ACC112 (cell line): ENCODE data around the gene MALRD1.

Experiments
- H2AFZ ChIP-seq: fragments of 200-600 bp; sonication (generic); one replicate; pipeline ENCODE4 v1.6.0; 2017; ENCODE audit warnings: antibody characterized with exemption, low read length; ENCODE audit not compliant: unreplicated experiment
- H3K27ac ChIP-seq: fragments of 200-600 bp; sonication (generic); 2 replicates; pipeline ENCODE4 v1.5.1; 2014; ENCODE audit warnings: low read depth, mild to moderate bottlenecking, antibody characterized with exemption, low read length, moderate library complexity
- H3K27me3 ChIP-seq: fragments of 200-600 bp; sonication (generic); 2 replicates; pipeline ENCODE4 v1.6.1; 2014; ENCODE audit warnings: mild to moderate bottlenecking, antibody characterized with exemption, low read length, moderate library complexity, mixed read lengths; ENCODE audit not compliant: insufficient read depth
- H3K36me3 ChIP-seq: fragments of 200-600 bp; sonication (generic); 2 replicates; pipeline ENCODE4 v1.6.1; 2016; ENCODE audit warnings: mild to moderate bottlenecking, antibody characterized with exemption, low read length, moderate library complexity, mixed read lengths; ENCODE audit not compliant: insufficient read depth
- H3K4me1 ChIP-seq: fragments of 200-600 bp; sonication (generic); one replicate; pipeline ENCODE4 v1.6.1; 2016; ENCODE audit warnings: low read length, mixed read lengths; ENCODE audit not compliant: insufficient read depth, unreplicated experiment, control insufficient read depth
- H3K4me3 ChIP-seq: fragments of 200-600 bp; sonication (generic); 2 replicates; pipeline ENCODE4 v1.5.1; 2014; ENCODE audit warnings: mild to moderate bottlenecking, low read depth, low read length
- H3K79me2 ChIP-seq: fragments of 200-600 bp; sonication (generic); one replicate; pipeline ENCODE4 v1.6.0; 2016; ENCODE audit warnings: low read length; ENCODE audit not compliant: control insufficient read depth, unreplicated experiment, insufficient read depth

The MALRD1 gene

DNA sequence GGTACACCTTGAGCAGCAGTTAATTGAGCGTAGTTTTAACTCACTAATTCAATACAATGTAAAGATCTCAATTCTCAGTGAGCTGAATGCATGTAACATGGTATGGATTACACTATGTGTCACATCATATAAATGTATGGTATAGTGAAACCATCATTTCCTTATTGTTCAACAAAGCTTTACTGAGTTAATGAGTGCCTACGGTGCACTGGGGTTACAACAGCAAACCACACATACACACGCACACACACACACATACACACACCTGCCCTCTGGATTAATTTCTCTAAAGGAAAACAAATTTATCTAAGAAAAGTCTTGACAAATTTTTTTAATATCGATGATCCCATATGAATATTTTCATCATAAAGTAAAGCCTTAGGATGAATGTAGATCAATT, 369.1 kb downstream of the MALRD1 start:
- Histone ChIP-seq H3K4me3 (no peak overlapping the region), H3K27ac (no peak overlapping the region), H3K27me3 (no peaks in the 10 kb centered on the region; the same call in 1 of the 2 replicates), H3K36me3 (no peaks in the 10 kb centered on the region), H2AFZ (no peak overlapping the region), H3K79me2 (no peaks in the 10 kb centered on the region), H3K4me1 (no peaks in the 10 kb centered on the region)

DNA sequence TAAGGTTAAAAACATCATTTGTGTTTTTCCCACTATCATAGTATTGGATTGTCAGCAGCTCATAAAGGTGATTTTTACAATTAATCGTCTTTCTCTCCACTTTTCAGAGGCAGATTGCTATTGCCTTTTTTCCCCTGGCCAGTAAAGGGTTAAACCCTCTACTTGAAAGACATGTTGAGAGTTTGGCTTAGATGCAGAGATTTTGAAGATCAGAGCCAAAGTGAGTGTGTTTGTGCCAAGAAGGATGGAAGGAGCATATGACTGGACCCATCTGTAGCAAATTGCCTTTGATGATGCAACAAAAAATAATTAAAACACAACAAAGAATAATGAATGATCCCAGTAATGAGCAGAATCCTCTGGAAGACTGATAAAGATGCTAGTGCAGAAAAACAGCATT, 373.1 kb downstream of the MALRD1 start:
- H3K79me2 ChIP-seq, result no peaks in the 10 kb centered on the region
- H3K36me3 ChIP-seq, result no peaks in the 10 kb centered on the region
- no peak overlapping the region for H2AFZ ChIP-seq
- H3K4me3 ChIP-seq, result no peak overlapping the region
- no peaks in the 10 kb centered on the region; the same call in 1 of the 2 replicates for H3K27me3 ChIP-seq
- H3K27ac ChIP-seq, result no peak overlapping the region
- H3K4me1 ChIP-seq, result no peaks in the 10 kb centered on the region

DNA sequence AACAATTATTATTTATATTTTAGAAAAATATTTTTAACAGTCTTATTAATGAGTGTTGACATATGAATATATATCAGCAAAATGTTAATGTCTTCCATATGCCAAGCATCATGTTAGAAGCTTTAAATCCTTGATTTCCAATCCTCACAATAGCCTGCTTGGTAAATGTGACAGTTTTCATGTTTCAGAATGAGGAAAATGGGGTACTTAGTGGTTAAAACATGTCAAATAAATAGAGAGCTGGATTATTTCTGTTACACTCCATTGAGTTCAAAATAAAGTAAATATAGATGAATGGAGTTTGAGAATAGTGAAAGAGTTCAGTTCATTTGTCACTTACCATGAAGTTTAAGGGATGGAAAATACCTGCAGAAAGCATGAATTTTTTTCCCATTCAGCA, 377.4 kb downstream of the MALRD1 start:
- Histone ChIP-seq H3K27ac (no peak overlapping the region), H3K79me2 (no peaks in the 10 kb centered on the region), H3K36me3 (no peaks in the 10 kb centered on the region), H3K27me3 (no peaks in the 10 kb centered on the region; the same call in 1 of the 2 replicates), H3K4me3 (no peak overlapping the region), H3K4me1 (no peaks in the 10 kb centered on the region), H2AFZ (no peak overlapping the region)

DNA sequence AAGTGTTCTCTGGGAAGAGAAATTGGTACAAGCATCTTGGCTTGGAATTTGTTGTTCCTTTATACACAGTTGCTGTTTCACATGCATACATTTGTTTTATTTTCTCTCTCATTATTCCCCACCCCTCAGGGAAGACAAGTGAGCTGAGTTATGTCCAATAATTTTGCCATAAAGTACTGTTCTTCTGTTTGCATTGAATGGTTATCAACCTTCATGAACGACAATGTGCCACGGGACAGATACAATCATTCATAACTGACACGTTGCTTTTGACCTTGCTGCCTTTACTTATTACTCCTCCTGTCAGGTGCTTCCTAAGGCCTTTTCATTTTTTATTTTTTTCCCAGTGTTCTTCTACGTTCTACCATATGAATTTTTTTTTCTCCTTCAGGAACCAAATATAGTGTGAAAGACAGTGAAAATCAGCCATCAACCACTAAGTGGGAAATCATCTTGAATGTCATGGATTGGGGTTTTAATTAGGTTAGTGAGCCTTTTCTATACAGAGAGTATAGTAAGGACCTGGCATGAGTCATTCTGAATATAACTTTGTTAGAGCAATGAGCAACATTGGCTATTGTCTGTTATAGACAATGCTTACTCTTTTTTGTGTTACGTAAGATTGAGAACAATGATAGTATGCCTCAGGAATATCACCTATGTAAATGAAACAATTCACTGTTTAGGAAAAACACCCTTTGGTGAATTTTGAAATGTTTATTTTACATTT, 383.2 kb downstream of the MALRD1 start:
- Histone ChIP-seq H3K79me2 (no peaks in the 10 kb centered on the region), H3K36me3 (no peaks in the 10 kb centered on the region)

DNA sequence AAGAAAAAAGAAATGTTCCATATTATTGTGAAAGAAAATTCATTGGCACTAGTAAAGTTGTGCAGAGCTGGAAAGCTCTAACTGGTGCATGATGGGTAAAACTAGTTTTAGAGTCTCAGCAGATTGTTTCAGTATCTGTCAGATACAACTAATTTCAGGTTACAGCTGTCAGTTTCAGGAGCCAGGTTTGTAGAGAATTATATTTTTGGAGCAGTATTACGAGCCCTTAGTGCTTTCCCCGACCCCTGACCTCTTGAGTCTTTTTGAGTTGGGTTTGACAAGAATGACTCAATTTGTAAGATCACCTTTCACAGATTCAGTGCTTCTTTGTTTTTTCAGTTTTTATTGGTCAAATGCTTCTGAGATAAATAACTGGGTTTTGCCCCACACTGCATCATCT, 401.3 kb downstream of the MALRD1 start:
- Histone ChIP-seq H3K27me3 (no peaks in the 10 kb centered on the region), H3K4me3 (no peak overlapping the region), H2AFZ (no peak overlapping the region), H3K79me2 (no peaks in the 10 kb centered on the region), H3K36me3 (no peaks in the 10 kb centered on the region), H3K4me1 (no peaks in the 10 kb centered on the region), H3K27ac (no peak overlapping the region)

More for the DNA sequence above, 383.2 kb downstream of the MALRD1 start:
- Histone ChIP-seq H3K4me1 (no peaks in the 10 kb centered on the region), H2AFZ (no peak overlapping the region), H3K4me3 (no peak overlapping the region), H3K27me3 (no peaks in the 10 kb centered on the region), H3K27ac (no peak overlapping the region)

DNA sequence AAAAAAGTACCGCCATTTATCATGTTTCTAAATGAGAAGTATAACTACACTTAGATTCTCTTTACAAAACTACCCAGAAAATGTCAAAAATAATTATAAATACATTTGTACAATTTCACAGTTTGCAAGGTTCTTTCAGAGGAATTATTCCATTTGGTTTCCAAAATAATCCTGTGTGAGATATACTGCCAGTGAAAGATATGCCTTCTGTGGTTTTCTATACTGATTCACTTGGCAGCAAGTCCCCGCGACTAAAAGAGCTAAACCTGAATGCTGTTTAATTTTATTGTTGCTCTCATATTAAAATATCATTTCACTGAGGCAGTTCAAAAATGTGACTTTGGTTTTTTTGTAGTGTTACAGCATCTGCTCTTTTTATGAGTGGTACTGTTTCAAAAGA, 402.8 kb downstream of the MALRD1 start:
- Histone ChIP-seq H3K27me3 (no peaks in the 10 kb centered on the region), H3K4me3 (no peak overlapping the region), H3K79me2 (no peaks in the 10 kb centered on the region), H2AFZ (no peak overlapping the region), H3K4me1 (no peaks in the 10 kb centered on the region), H3K27ac (no peak overlapping the region), H3K36me3 (no peaks in the 10 kb centered on the region)

DNA sequence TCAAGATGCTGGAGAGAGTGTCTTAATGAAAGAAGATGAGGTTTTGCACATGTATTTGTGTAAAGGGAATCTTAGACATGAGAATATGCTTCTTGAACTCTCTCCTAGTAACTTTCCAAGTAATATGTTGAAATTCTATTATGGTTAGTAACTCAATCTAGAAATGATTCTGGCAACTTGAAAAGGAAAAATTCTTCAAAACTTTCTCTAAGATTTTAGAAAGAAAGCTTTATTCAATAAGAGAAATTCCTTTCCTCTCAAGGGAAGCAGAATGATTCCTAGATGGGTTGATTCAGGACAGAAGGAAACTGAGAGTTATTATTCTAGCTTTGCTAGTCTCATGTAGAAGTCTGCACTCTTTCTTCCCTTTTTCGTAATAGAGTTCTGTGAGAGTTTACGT, 403.3 kb downstream of the MALRD1 start:
- H3K36me3 ChIP-seq, result no peaks in the 10 kb centered on the region
- H3K4me3 ChIP-seq, result no peak overlapping the region
- H3K4me1 ChIP-seq, result no peaks in the 10 kb centered on the region
- peaks cover 1% of the 10 kb centered on the region; the same call in 1 of the 2 replicates for H3K27me3 ChIP-seq
- no peaks in the 10 kb centered on the region for H3K79me2 ChIP-seq
- H2AFZ ChIP-seq, result no peak overlapping the region
- H3K27ac ChIP-seq, result no peak overlapping the region

DNA sequence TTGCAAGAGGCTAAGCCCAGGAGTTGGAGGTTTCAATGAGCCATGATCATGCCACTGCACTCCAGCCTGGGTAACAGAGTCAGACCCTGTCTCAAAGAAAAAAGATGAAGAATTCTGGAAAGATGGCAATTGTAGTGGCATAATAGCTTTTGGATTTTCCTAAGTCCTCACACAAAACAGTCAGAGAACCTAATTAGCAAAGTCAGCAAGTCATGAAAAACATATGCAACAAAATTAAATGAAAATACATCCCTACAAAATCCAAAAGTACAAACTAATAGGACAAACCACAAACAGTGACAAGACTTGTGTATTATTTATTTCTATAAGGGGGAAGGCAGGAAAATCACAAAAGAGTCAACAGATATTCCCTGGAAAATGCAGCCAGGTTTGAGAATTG, 405.4 kb downstream of the MALRD1 start:
- Histone ChIP-seq H2AFZ (no peak overlapping the region), H3K27ac (no peak overlapping the region), H3K4me1 (no peaks in the 10 kb centered on the region), H3K4me3 (no peak overlapping the region), H3K79me2 (no peaks in the 10 kb centered on the region), H3K36me3 (no peaks in the 10 kb centered on the region), H3K27me3 (peaks cover 5% of the 10 kb centered on the region; the same call in 1 of the 2 replicates)

DNA sequence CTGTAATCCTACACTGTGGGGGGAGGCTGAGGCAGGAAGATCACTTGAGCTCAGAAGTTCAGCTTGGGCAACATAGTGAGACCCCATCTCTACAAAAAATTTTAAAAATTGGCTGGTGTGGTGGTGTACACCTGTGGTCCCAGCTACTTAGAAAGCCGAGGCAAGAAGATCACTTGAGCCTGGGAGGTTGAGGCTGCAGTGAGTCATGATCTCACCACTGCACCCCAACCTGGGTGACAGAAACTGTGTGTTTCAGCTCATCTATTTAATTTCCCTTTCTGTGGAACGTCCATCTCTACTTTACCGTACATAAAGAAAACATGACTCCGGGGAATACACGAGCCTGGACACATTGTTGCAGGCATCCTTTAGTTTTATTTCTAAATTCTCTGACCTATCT, 413.0 kb downstream of the MALRD1 start:
- H3K27me3 ChIP-seq, result peaks cover 5% of the 10 kb centered on the region; the same call in 1 of the 2 replicates
- H3K79me2 ChIP-seq, result no peaks in the 10 kb centered on the region
- no peaks in the 10 kb centered on the region for H3K36me3 ChIP-seq
- H3K4me3 ChIP-seq, result no peak overlapping the region
- no peaks in the 10 kb centered on the region for H3K4me1 ChIP-seq
- no peak overlapping the region for H3K27ac ChIP-seq
- H2AFZ ChIP-seq, result no peak overlapping the region

DNA sequence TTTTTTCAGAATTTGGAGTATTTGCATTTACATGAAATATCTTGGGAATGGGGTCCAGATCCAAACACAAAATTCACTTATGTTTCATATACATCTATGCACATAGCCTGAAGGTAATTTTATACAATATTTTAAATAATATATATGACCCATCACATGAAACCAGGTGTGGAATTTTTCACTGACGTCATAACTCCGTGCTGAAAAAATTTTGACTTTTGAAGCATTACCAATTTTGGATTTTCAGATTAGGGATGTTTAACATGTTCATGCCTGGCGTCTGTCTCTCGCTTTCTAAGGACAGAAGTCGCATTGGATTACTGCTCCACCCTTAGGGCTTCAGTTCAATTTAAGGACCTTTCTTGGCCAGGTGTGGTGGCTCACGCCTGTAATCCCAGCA, 418.1 kb downstream of the MALRD1 start:
- no peak overlapping the region for H3K4me3 ChIP-seq

DNA sequence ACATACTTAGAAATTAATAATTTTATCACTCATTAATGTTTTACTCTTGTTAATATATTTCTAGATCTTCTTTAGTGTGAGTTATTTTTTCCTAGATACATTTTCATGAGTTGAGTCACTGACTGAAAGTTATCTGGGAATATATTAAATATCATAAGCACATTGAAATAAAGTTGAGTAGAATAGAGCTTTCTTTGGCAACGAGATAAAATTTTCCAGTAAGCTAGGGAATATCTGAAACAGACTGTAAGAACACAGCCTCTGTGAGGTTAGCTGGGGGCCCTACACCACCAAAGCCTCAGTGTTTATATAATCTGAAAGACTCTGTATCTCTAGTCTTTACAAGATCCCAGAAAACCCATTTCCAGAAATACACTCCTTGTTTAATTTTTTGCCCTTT, 419.8 kb downstream of the MALRD1 start:
- no peak overlapping the region for H2AFZ ChIP-seq
- no peaks in the 10 kb centered on the region for H3K4me1 ChIP-seq
- no peaks in the 10 kb centered on the region for H3K36me3 ChIP-seq
- no peaks in the 10 kb centered on the region for H3K79me2 ChIP-seq
- no peak overlapping the region for H3K4me3 ChIP-seq
- H3K27ac ChIP-seq, result no peak overlapping the region
- no peaks in the 10 kb centered on the region for H3K27me3 ChIP-seq

More for the DNA sequence above, 418.1 kb downstream of the MALRD1 start:
- no peaks in the 10 kb centered on the region for H3K27me3 ChIP-seq
- no peaks in the 10 kb centered on the region for H3K36me3 ChIP-seq
- no peak overlapping the region for H2AFZ ChIP-seq
- no peaks in the 10 kb centered on the region for H3K79me2 ChIP-seq
- no peak overlapping the region for H3K27ac ChIP-seq
- H3K4me1 ChIP-seq, result no peaks in the 10 kb centered on the region
